Inferior parietal cortex (tissue), 1 donor: ENCODE results near the gene TRRAP.

Experiments used
- DNase-seq: peaks from one replicate; pipeline ENCODE4 v3.0.0-alpha.2; 2016; ENCODE audit errors: extremely low spot score

TRRAP gene

GRCh38 chr7:99006739-99007424, 128.6 kb downstream of the TRRAP start:
- no peak for DNase-seq

GRCh38 chr7:99008181-99008631, 129.9 kb downstream of the TRRAP start:
- no peak for DNase-seq

GRCh38 chr7:99008921-99009530, 130.7 kb downstream of the TRRAP start:
- DNase-seq, result no peak

DNA sequence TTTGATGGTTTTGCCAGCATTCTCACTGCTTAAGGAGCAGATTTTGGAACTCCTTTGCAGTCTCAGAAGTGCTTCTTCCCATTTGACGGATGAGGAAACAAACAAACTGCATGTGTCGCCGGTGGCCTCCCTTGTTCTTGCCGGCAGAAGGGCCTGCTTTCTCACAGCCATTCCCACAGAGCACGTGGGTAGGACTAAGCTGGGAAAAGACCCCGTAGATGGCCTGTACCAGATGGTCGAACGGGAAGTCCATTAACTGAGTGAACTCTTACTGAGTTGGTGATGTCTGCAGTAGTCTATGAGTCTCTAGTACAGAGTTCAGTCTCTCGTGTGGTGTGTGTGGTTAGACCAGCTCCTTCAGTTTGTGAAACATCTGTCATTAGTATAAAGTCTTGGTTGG, 131.9 kb downstream of the TRRAP start:
- no peak for DNase-seq

- no peak for DNase-seq
Observed at GRCh38 chr7:99011341-99011705, 133.0 kb downstream of the TRRAP start.

DNA sequence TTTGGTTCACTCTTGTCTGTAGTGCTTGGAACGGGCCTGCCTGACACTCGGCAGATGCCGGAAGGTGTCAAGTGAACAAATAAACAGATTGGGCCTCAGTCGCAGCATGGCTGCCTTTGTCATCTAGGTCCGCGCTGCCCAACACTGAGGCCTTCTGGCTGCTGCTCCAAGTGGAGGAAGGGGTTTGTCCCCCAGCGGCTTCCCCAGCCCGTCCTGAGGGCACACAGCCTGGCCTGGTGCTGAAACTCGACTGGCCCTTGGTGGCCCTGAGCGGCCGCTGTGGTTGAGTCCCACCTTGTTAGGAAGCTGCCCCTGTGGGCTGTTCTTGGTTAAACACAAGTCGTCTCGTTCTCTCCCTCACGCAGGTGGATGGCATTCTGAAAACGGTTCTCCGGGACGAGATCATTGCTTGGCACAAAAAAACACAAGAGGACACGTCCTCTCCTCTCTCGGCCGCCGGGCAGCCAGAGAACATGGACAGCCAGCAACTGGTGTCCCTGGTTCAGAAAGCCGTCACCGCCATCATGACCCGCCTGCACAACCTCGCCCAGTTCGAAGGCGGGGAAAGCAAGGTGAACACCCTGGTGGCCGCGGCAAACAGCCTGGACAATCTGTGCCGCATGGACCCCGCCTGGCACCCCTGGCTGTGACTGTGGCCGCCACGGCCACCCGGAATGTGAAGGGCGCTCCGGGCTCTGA, 133.5 kb downstream of the TRRAP start:
- DNase-seq, result no peak

GRCh38 chr7:99012722-99013121, 134.4 kb downstream of the TRRAP start:
- no peak for DNase-seq

GRCh38 chr7:99013266-99014112, 135.2 kb downstream of the TRRAP start:
- DNase-seq, result no peak

DNA sequence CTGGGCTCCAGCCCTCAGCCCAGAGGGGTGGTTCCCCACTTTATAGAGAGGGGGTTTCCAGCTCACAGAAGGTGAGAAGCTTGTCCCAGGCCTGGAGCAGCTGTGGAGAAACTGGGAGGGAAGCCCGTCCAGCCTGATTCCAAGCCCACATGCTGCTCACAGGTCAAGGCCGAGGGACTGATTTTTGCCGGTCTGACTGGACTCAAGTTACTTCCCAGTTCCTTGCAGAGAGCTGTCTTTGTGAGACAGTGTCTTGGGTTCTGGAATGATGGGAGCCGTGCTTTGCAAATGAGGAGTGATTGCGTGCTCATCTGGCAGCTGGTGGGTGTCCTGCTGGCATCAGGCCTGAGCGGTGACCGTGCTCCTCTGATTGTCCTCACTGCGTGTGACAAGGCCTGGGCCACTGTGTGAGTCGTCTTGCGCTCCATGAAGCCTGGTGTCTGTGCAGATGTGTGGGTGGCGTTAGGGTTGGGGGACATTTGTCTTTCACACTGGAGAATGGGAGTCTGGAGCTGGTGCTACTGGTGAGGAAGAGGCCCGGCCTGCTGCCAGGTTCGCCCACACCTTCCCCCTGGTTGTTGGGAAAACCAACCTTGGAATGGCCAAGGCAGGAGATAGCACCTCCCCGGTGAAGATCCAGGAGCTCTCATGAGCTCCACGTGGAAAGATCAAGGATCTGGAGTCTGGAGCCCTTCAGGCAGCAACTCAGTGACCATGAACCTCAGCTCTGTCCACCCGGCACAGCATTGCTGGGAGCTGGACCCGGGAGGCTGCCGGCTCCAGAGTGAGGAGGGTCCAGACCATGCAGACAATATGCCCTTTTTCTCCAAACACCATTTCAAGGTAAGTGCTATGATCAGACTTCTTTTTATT, 136.0 kb downstream of the TRRAP start:
- DNase-seq, result no peak

- no peak for DNase-seq
Observed at GRCh38 chr7:99016196-99016595, 137.9 kb downstream of the TRRAP start.

DNA sequence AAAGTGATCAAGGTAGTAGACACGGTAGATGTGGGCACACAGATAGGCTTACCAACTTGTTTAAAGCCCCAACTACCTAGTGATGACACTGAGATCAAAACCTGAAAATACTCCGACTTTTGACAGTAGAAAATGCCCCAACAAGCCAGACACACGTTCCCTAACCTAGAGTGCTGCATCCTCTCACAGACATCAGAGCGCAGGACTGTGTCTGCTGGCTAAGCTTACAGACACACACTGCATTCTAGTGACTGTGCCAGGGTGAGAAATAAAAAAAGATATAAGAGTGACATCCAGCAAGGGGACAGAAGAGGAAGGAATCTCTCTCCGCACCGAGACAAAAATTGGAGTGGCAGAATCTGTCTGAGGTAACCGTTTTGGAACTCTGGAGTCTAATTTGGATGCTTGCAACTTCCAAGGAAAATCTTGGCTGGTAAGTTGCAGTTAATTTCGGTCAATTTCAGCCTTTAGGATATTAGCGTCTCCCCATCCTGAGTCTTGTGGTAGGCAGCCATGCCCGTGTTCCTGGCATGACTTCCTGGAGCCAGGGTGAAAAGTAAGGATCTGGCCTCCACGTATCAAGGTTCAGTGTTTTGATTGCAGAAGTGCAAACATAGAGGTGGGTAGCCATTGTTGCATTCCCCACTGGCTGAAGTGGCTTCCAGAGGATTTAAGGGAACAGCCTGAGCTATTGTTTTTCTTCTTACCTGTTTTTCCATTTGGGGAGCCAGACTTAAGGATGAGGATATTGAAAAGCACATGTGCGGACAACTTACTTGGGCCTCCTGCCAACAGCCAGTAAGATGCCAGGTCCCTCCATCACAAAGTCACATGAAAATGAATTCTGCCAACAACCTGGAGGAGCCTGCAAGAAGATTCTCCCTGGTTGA, 141.4 kb downstream of the TRRAP start:
- no peak for DNase-seq

- DNase-seq, result no peak
Observed at GRCh38 chr7:99020413-99020715, 142.0 kb downstream of the TRRAP start.

- no peak for DNase-seq
Observed at GRCh38 chr7:99021941-99022560, 143.7 kb downstream of the TRRAP start.

GRCh38 chr7:99024066-99024465, 145.7 kb downstream of the TRRAP start:
- DNase-seq, result no peak

DNA sequence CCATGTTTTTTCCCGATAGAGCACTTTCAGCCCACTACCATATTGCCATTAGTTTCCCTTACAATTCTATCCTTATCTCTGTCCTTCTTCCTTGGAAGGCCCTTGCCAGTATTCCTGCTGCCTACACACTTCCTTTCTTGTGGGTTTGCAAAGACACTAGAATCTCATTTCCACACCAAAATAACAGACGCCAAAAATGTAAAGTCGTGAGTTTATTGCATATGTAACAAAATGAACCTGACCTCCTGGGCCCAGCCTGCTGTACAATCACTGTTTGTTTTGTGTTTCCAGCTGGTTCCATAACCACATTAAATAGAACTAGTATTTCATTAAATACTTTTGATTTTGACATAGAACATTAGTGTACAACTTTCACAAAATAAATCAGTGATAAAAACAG, 148.9 kb downstream of the TRRAP start:
- no peak for DNase-seq

DNA sequence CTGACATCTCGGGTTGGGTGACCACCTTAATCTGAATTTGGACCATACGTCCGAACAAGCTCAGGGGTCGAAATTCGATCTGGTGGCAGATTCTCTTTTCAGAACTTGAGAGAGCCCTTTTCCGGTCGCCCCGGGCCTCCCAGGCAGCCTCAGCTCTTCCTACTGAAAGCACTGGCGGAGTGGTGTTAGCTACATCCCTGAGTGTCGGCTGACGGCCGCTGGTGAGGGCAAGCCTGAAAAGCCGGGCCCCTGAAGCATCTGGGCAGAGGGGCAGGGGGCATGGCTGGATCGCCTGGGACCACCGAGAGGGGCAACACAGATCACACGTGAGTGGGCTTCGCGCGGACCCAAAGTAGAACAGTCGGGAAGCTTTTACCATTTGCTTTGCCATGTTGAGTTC, 149.5 kb downstream of the TRRAP start:
- no peak for DNase-seq

DNA sequence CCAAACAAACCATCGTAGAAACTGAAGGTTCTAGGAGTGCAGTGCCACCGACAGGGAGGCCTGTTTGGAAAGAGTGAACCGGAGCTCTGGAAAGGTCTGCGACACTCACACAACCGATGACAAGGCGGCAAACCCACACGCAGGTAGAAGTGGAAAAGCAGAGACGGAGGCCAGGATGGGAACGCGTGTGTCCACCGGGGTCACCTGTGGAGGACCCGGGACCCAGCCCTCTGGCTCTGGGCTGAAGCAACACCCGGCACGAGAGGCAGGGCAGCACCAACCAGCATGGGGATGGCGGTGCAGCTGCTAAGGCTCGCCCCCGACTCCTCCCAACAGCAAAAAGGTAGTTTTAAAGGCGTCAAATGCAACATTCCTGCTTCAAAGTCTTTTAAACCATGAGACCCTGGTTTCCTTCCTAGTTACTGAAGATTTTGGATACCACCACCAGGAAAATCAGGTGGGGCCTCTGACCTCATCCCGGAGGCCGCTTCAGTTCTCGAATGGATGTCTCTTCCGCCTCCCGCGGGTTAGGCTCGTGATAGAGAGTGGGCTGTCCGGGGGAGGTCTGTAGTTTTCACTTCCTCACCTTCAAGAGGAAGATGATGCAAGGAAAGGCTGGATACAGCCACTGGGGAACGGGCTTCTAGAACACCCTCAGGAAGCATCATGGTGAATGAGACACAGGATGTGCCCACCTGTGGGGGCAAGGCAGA, 150.1 kb downstream of the TRRAP start:
- no peak for DNase-seq

DNA sequence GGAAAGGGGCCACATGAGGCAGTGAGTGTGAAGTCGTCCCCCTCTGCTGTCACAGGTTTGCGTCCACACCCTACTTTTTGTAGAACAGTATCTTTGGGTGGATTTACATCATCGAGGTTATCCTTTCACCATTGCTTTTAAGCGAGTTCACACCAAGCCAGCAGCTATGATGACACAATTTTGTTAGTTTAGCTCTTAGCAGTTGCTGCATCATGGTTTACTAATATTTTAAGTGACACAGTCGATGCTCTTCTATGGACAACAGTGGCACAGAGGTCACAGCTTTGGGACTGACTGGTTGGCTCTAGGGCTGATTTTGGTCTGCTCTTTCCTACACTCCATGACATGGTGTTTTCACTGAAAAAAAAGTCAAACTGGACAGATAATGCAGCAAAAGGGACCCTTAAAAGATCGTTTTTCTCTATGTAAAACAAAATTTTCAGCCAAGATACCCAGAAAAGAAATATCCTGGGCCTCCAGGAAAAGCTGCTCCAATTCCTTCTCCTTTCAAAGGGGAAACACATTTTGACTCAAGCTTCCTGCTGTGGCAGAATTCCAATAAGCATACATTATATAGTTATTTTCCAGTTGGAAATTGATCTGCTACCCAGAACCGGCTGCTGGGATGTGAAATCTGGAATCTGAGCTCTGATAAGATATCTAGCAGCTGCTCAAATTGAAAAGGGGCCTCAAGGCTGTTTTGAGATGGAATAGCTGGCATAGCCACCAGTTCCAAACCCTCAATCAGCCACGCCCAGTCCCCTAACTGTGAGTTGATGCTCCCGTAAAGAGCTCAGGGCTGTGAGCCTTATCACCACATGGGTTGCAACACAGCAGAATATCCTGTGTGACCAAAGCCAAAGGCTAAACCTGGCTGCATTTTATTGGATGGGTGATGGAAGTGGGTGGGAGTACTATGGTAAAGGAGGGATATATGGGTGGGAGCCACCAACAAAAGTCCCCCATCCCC, 151.4 kb downstream of the TRRAP start:
- no peak for DNase-seq
